ENCODE results near the gene ZNF358.

Gene ZNF358

GRCh38 chr19:7559102-7559501 is 43.2 kb downstream of the ZNF358 start:
- no peak for DNase-seq (ENCODE audit: low read depth)

GRCh38 chr19:7560255-7560654 is 44.4 kb downstream of the ZNF358 start:
- peak; percentile 17 for DNase-seq (ENCODE audit: low read depth)

GRCh38 chr19:7561325-7561724 is 45.4 kb downstream of the ZNF358 start:
- no peak for DNase-seq (ENCODE audit: low read depth)

GRCh38 chr19:7562646-7563393 is 46.9 kb downstream of the ZNF358 start:
- no peak for DNase-seq (ENCODE audit: low read depth)

- no peak for DNase-seq (ENCODE audit: low read depth)
Observed at GRCh38 chr19:7564866-7565265, 49.0 kb downstream of the ZNF358 start.

GRCh38 chr19:7565332-7565731 is 49.4 kb downstream of the ZNF358 start:
- DNase-seq (ENCODE audit: low read depth) = no peak

Data from amniotic epithelial cell (primary cell).